WTC11 (cell line): Measurements from ENCODE around the gene ERC2. TPM values are rescaled to one million over a fixed set of nuclear protein-coding genes. Genes with fewer than 3 reads are reported as not detected.

Source experiments
- ATAC-seq: fragments of 200-7000 bp; cut with Tn5 transposase; 2 replicates; pipeline ENCODE4 v1.10.0; 2021; ENCODE audit warnings: mild to moderate bottlenecking, moderate library complexity
- CTCF ChIA-PET: fragments of 300-600 bp; sonication (Branson Sonifier 250); formaldehyde crosslinking; loops from one replicate; lab custom pipeline; 2021; ENCODE audit warnings: antibody characterized with exemption; lab: Charles Lee
- POLR2A ChIA-PET: fragments of 350-600 bp; sonication (Branson Sonifier 250); formaldehyde crosslinking; loops from one replicate; lab custom pipeline; 2021; ENCODE audit warnings: antibody characterized with exemption; lab: Charles Lee
- DNase-seq: peaks from one replicate; pipeline ENCODE4 v3.0.0; 2021; ENCODE audit warnings: low spot score
- H3K27ac Mint-ChIP-seq: 2 replicates; pipeline ENCODE4 v1.8.0; 2021; ENCODE audit warnings: mixed read lengths
- H3K27me3 Mint-ChIP-seq: 2 replicates; pipeline ENCODE4 v1.8.0; 2021; ENCODE audit warnings: low read depth, mild to moderate bottlenecking, moderate library complexity, mixed read lengths
- H3K36me3 Mint-ChIP-seq: 2 replicates; pipeline ENCODE4 v1.8.0; 2021; ENCODE audit warnings: mixed read lengths
- H3K4me1 Mint-ChIP-seq: 2 replicates; pipeline ENCODE4 v1.8.0; 2022; ENCODE audit warnings: mixed read lengths
- H3K4me3 Mint-ChIP-seq: 2 replicates; pipeline ENCODE4 v1.8.0; 2021; ENCODE audit warnings: mild to moderate bottlenecking, moderate library complexity, mixed read lengths
- H3K9me3 Mint-ChIP-seq: 2 replicates; pipeline ENCODE4 v1.8.0; 2021; ENCODE audit warnings: mixed read lengths
- CREM ChIP-seq: sonication (generic); formaldehyde crosslinking; IDR thresholded peaks from 2 replicates; pipeline ENCODE4 v1.8.1; 2022; ENCODE audit warnings: mild to moderate bottlenecking, missing genetic modification reagents, moderate library complexity
- FOXP1 ChIP-seq: sonication (generic); formaldehyde crosslinking; IDR thresholded peaks from 2 replicates; pipeline ENCODE4 v1.8.0; 2022; ENCODE audit warnings: missing genetic modification reagents, mild to moderate bottlenecking, moderate library complexity, borderline replicate concordance
- GTF2I ChIP-seq: fragments of 250-450 bp; sonication (Bioruptor Pico); conservative IDR thresholded peaks from 2 replicates; pipeline ENCODE4 v1.4.0; 2021; ENCODE audit warnings: mild to moderate bottlenecking
- HMGA2 ChIP-seq: fragments of 250-450 bp; sonication (Bioruptor Pico); IDR thresholded peaks from 2 replicates; pipeline ENCODE4 v1.4.0; 2021; ENCODE audit warnings: mild to moderate bottlenecking, moderate library complexity
- JAZF1 ChIP-seq: fragments of 250-450 bp; sonication (Bioruptor Pico); IDR thresholded peaks from 2 replicates; pipeline ENCODE4 v1.9.0; 2021; ENCODE audit warnings: moderate library complexity, mild to moderate bottlenecking, inconsistent platforms
- JUN ChIP-seq: sonication (generic); formaldehyde crosslinking; IDR thresholded peaks from 2 replicates; pipeline ENCODE4 v1.8.0; 2023; ENCODE audit warnings: mild to moderate bottlenecking, missing genetic modification reagents
- NR2C2 ChIP-seq: sonication (generic); formaldehyde crosslinking; IDR thresholded peaks from 2 replicates; pipeline ENCODE4 v1.8.0; 2022; ENCODE audit warnings: mild to moderate bottlenecking, missing genetic modification reagents
- NR3C1 ChIP-seq: sonication (generic); formaldehyde crosslinking; conservative IDR thresholded peaks from 2 replicates; pipeline ENCODE4 v1.8.1; 2023; ENCODE audit warnings: low read depth, mild to moderate bottlenecking, missing genetic modification reagents
- SOX15 ChIP-seq: fragments of 250-450 bp; sonication (Bioruptor Pico); IDR thresholded peaks from 2 replicates; pipeline ENCODE4 v1.9.0; 2021; ENCODE audit warnings: mild to moderate bottlenecking
- total RNA-seq: library from RNA; stranded (reverse); gene quantifications from 3 replicates; pipeline ENCODE4 v1.2.3, GENCODE V29; 2021
- TF ChIP-seq, protein P1 (sequence below): sonication (generic); formaldehyde crosslinking; IDR thresholded peaks from 2 replicates; pipeline ENCODE4 v1.8.1; 2023; ENCODE audit warnings: mild to moderate bottlenecking, missing genetic modification reagents
- TF ChIP-seq, protein P2 (sequence below): sonication (generic); formaldehyde crosslinking; IDR thresholded peaks from 2 replicates; pipeline ENCODE4 v1.8.1; 2023; ENCODE audit warnings: mild to moderate bottlenecking, missing genetic modification reagents, borderline replicate concordance
- TF ChIP-seq, protein P3 (sequence below): sonication (generic); formaldehyde crosslinking; IDR thresholded peaks from 2 replicates; pipeline ENCODE4 v1.8.0; 2023; ENCODE audit warnings: mild to moderate bottlenecking, missing genetic modification reagents
- TF ChIP-seq, protein P4 (sequence below): sonication (generic); formaldehyde crosslinking; IDR thresholded peaks from 2 replicates; pipeline ENCODE4 v1.8.1; 2022; ENCODE audit warnings: low read depth, missing genetic modification reagents, borderline replicate concordance

Gene ERC2
- total RNA-seq, 1 experiment from 2014 or later: 23.5 TPM

DNA sequence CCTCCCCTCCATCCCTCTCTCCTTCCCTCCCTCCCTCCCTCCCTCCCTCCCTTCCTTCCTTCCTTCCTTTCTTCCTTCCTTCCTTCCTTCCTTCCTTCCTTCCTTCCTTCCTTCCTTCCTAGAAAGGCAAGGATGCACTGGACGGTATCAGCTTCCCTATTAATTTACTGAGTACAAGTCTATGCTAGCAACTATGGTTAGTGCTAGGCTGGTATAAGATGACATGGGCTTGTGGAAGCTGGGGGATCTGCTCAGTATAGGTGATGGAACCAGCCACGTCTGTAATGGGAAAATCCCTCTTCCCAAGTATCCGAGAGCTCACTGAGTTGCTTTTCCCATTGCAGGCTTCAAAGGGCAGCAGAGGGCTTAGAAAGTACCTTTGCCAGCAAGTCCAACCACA, 884.8 kb downstream of the ERC2 start:
- H3K27ac Mint-ChIP-seq: no peak overlapping the region
- DNase-seq (no peak), ATAC-seq (no peak)
- H3K4me3 Mint-ChIP-seq: no peak overlapping the region
- CTCF ChIA-PET: interaction anchor here (1.2 kb wide), 1 partner anchor 11 kb away, joined by 3 read pairs; no protein-coding TSS in a partner anchor
- peaks cover 5% of the 10 kb centered on the region; the same call in 1 of the 2 replicates for H3K36me3 Mint-ChIP-seq
- H3K27me3 Mint-ChIP-seq: no peaks in the 10 kb centered on the region
- POLR2A ChIA-PET: no interaction called here
- H3K9me3 Mint-ChIP-seq: peaks cover 4% of the 10 kb centered on the region
- TF ChIP-seq, protein P1, sequence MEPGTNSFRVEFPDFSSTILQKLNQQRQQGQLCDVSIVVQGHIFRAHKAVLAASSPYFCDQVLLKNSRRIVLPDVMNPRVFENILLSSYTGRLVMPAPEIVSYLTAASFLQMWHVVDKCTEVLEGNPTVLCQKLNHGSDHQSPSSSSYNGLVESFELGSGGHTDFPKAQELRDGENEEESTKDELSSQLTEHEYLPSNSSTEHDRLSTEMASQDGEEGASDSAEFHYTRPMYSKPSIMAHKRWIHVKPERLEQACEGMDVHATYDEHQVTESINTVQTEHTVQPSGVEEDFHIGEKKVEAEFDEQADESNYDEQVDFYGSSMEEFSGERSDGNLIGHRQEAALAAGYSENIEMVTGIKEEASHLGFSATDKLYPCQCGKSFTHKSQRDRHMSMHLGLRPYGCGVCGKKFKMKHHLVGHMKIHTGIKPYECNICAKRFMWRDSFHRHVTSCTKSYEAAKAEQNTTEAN: no peak
- no peak for TF ChIP-seq JUN (CRISPR knock-in tag)
- no peak for TF ChIP-seq HMGA2 (CRISPR knock-in tag)
- TF ChIP-seq, all 79 proteins: peak for 0
- peaks cover 31% of the 10 kb centered on the region for H3K4me1 Mint-ChIP-seq

DNA sequence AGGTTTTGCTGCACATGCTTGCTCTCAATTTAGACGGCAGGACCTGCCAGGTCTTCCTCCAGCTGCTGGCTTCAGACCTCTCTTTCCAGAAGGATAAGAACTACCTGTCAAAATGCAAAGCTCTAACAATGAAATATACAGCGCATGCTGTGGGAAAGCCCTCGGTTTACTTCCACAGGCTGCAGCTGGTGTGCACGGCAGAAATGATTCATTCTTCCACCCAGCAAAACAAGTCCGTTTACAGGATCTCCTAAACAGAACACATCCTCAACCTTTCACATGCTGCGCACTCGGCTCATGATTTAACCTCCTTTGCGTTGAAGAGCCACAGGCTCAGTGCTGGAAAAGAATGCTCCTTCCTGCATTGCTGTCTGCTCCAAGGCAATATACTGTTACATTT, 888.8 kb downstream of the ERC2 start:
- Mint-ChIP-seq H3K4me1 (peaks cover 13% of the 10 kb centered on the region), H3K27ac (peak overlapping the region; percentile 42; the same call in 1 of the 2 replicates), H3K27me3 (no peaks in the 10 kb centered on the region; the same call in 1 of the 2 replicates), H3K36me3 (peaks cover 8% of the 10 kb centered on the region; the same call in 1 of the 2 replicates), H3K9me3 (peaks cover 9% of the 10 kb centered on the region), H3K4me3 (no peak overlapping the region)
- DNase-seq (no peak), ATAC-seq (no peak)
- ChIA-PET POLR2A (no interaction called here), CTCF (no interaction called here)
- TF ChIP-seq, protein P2, sequence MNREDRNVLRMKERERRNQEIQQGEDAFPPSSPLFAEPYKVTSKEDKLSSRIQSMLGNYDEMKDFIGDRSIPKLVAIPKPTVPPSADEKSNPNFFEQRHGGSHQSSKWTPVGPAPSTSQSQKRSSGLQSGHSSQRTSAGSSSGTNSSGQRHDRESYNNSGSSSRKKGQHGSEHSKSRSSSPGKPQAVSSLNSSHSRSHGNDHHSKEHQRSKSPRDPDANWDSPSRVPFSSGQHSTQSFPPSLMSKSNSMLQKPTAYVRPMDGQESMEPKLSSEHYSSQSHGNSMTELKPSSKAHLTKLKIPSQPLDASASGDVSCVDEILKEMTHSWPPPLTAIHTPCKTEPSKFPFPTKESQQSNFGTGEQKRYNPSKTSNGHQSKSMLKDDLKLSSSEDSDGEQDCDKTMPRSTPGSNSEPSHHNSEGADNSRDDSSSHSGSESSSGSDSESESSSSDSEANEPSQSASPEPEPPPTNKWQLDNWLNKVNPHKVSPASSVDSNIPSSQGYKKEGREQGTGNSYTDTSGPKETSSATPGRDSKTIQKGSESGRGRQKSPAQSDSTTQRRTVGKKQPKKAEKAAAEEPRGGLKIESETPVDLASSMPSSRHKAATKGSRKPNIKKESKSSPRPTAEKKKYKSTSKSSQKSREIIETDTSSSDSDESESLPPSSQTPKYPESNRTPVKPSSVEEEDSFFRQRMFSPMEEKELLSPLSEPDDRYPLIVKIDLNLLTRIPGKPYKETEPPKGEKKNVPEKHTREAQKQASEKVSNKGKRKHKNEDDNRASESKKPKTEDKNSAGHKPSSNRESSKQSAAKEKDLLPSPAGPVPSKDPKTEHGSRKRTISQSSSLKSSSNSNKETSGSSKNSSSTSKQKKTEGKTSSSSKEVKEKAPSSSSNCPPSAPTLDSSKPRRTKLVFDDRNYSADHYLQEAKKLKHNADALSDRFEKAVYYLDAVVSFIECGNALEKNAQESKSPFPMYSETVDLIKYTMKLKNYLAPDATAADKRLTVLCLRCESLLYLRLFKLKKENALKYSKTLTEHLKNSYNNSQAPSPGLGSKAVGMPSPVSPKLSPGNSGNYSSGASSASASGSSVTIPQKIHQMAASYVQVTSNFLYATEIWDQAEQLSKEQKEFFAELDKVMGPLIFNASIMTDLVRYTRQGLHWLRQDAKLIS: no peak
- TF ChIP-seq GTF2I (CRISPR knock-in tag): no peak
- no peak for TF ChIP-seq CREM
- TF ChIP-seq, protein P1: no peak
- TF ChIP-seq NR2C2 (CRISPR knock-in tag): no peak
- no peak for TF ChIP-seq JUN (CRISPR knock-in tag)
- TF ChIP-seq, protein P3, sequence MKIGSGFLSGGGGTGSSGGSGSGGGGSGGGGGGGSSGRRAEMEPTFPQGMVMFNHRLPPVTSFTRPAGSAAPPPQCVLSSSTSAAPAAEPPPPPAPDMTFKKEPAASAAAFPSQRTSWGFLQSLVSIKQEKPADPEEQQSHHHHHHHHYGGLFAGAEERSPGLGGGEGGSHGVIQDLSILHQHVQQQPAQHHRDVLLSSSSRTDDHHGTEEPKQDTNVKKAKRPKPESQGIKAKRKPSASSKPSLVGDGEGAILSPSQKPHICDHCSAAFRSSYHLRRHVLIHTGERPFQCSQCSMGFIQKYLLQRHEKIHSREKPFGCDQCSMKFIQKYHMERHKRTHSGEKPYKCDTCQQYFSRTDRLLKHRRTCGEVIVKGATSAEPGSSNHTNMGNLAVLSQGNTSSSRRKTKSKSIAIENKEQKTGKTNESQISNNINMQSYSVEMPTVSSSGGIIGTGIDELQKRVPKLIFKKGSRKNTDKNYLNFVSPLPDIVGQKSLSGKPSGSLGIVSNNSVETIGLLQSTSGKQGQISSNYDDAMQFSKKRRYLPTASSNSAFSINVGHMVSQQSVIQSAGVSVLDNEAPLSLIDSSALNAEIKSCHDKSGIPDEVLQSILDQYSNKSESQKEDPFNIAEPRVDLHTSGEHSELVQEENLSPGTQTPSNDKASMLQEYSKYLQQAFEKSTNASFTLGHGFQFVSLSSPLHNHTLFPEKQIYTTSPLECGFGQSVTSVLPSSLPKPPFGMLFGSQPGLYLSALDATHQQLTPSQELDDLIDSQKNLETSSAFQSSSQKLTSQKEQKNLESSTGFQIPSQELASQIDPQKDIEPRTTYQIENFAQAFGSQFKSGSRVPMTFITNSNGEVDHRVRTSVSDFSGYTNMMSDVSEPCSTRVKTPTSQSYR (CRISPR knock-in tag): no peak
- TF ChIP-seq, protein P4, sequence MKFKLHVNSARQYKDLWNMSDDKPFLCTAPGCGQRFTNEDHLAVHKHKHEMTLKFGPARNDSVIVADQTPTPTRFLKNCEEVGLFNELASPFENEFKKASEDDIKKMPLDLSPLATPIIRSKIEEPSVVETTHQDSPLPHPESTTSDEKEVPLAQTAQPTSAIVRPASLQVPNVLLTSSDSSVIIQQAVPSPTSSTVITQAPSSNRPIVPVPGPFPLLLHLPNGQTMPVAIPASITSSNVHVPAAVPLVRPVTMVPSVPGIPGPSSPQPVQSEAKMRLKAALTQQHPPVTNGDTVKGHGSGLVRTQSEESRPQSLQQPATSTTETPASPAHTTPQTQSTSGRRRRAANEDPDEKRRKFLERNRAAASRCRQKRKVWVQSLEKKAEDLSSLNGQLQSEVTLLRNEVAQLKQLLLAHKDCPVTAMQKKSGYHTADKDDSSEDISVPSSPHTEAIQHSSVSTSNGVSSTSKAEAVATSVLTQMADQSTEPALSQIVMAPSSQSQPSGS (CRISPR knock-in tag): no peak
- no peak for TF ChIP-seq NR3C1 (CRISPR knock-in tag)
- TF ChIP-seq JAZF1 (CRISPR knock-in tag): no peak
- TF ChIP-seq SOX15 (CRISPR knock-in tag): no peak
- no peak for TF ChIP-seq FOXP1
